Posterior cingulate gyrus (tissue), 11 donors: ENCODE measurements around the gene CLEC19A.
A peak's percentile ranks its signal among the peaks of the same experiment; 100 is the strongest.
"Not testable (repeated sequence)": the region's sequence is repeated elsewhere in the genome, so short reads cannot be mapped to it uniquely, and the experiment has no call there.

ENCODE experiments used
- DNase-seq, 10 donors: peaks; one replicate each; pipeline versions ENCODE4 v3.0.0 to v3.0.0-alpha.2; 2020 to 2021; ENCODE audit warnings: mixed read lengths in 3 of 10
- intact Hi-C: fragments of 100-400 bp; cut with DNase I; formaldehyde crosslinking; loops from one replicate; pipeline ENCODE4 v1.15.1; 2023

Gene CLEC19A

DNA sequence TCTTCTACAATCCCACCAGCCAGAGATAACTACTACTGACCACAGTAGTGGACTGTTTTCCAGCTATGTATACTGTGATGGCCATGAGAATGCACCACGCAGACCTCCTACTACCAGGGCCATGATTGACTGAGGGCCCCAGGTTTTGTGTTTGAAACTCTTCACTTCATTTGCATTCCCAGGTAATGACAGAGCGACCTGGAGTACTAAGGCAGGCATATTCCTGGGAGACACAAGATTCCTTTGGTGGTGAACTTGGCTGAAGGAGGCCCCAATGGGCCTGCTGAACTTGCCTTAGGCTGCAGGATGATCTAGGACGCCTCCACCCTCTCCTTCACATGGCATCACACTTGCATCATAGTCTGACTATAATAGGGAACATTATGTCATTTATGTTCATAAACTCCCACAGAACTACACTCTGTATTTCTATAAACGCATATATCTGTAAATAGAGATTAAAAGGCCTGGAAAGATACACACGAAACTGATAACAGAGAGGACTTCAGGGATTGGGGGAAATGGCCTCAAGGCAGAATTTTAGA lies 30.4 kb downstream of the CLEC19A start:
- intact Hi-C loops = no loop called here
- no peak for DNase-seq

DNA sequence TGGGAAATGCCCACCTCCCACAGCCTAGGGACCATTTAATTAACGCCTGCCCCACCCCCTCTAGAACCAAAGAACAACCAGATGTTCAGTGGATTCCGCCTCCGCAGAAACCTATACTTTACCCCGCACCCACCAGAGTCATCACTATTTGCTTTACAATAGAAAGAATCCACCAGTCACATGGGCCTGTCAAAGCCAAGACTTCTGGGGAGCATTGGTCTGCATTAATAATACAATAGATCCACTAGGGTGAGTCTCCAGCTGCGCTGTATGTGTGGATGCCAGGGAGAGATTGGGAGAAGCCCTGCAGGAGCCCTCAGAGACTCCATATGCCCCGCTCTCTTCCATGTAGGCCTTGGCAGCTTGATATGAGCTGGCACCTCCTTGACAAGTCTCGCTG lies 31.3 kb downstream of the CLEC19A start:
- intact Hi-C loops = no loop called here
- no peak for DNase-seq

DNA sequence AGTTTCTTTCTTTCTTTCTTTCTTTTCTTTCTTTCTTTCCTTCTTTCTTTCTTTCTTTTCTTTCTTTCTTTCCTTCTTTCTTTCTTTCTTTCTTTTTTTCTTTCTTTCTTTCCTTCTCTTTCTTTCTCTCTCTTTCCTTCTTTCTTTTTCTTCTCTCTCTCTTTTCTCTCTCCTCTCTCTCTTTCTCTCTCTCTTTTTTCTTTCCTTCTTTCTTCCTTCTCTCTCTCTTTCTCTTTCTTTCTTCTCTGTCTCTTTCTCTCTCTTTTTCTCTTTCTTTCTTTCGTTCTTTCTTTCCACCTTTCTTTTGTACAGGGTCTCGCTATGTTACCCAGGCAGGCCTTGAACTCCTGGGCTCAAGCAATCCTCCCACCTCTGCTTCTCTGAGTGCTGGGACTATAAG lies 35.7 kb downstream of the CLEC19A start:
- DNase-seq, intact Hi-C loops: not testable (repeated sequence)

DNA sequence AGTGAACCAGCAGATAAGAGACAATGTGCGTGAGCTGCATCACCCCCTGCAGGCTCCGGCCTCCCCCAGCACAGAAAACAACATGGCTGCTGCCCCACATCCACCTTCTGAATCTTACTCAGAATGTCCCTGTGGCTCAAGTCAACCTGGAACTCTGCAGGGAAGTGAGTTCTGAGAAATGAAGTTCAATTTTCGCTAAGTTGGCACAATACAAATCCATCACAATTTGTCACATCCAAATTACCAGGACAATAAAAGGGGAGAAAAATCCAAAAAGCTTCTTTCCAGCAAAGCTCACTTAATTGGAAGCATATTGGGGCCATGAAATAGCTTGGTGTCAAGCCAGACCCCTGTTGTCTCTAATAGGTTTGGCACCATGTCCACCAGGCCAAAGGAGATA lies 38.1 kb downstream of the CLEC19A start:
- DNase-seq = peak in 1 of 10 donors; percentile 66
- intact Hi-C loops = no loop called here

DNA sequence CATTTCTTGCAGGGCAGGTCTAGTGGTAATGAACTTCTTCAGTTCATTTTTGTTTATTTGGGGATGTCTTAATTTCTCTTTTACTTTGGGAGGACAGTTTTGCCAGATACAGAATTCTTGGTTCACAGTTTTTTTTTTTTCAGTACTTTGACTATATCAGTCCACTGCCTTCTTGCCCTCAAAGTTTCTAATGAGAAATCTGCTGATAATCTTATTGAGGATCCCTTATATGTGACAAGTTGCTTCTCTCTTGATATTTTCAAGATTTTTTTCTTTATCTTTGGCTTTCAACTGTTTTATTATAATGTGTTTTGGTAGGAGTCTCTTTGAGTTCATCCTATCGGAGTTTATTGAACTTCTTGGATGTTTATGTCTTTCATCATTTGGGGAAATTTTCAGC lies 42.8 kb downstream of the CLEC19A start:
- intact Hi-C loops = no loop called here
- DNase-seq = no peak

DNA sequence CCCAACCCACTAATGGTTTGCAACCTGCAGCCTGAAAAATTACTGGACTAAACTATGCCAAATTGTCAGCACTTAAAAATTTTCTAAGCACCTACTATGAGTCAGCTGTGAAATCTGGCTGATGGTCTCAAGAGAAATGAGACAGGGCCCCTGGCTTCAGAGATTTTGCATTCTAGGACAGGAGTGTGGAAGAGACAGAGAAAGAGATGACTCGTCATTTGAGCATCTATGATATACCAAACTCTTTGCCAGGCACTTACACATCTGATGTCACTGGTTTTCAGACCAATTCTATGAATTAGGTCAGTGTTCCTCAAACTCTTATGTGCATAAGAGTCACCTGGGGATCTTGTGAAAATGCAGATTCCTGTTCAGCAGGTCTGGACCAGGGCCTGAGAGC lies 44.4 kb downstream of the CLEC19A start:
- DNase-seq = no peak
- intact Hi-C loops = no loop called here

DNA sequence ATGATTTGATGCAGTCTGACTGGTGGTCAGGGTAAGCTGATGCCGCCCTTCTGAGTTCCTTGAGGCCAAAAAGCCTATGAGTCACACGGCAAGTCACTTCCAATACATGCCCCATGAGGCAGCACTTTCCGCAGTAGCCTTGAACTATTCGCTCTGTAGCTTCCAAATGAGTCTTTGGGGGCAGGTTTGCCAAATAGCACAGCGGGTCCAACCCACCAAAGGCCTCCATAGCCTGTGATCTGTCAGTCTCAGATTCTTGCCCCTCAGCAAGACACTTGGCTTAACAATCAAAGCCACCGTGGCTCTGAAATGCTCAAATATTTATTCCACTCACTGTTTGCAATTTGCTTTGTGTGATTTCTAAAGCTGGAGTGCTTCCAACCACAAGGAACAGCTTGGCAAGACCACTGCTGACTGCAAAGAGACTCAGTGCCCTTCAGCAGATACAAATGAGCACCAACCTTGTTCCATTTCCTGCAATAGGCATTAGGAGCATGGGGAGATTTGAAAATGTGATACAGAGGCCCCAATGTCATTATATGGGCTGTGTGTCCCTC lies 45.4 kb downstream of the CLEC19A start:
- peak in 4 of 10 donors; percentile 14 to 79 (median 20) for DNase-seq

DNA sequence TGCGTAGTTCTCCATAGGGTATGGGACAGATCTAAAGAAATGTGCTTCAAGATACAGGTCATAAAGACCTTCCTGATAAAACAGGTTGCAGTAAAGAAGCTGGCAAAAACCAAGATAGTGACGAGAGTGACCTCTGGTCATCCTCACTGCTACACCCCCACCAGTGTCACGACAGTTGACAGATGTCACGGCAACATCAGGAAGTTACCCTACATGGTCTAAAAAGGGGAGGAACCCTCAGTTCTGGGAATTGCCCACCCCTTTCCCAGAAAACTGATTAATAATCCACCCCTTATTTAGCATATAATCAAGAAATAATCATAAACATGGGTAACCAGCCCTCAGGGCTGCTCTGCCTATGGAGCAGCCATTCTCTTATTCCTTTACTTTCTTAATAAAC lies 46.3 kb downstream of the CLEC19A start:
- intact Hi-C loops = no loop called here
- DNase-seq = no peak

More for the DNA sequence above, 45.4 kb downstream of the CLEC19A start:
- intact Hi-C loops = no loop called here

DNA sequence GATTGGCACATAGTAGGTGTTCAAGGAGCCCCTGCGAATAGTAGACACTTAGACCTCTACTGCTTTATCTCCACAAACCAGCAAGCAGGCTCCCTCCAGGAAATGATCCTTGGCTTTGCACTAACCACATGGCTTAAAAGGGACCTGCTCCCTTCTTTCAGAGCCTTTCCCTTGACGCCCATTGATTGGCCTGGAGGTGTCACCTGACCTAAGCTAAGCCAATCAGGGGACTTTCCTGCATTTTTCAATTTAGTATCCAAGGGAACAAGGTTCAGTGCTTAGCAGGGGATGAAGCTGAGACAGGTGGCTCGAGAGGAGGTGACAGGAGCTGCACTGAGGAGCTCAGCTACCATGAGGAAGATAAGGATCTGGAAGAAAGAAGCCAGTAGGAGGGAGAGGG lies 52.8 kb downstream of the CLEC19A start:
- intact Hi-C loops = no loop called here
- peak in 1 of 10 donors; percentile 54 for DNase-seq

DNA sequence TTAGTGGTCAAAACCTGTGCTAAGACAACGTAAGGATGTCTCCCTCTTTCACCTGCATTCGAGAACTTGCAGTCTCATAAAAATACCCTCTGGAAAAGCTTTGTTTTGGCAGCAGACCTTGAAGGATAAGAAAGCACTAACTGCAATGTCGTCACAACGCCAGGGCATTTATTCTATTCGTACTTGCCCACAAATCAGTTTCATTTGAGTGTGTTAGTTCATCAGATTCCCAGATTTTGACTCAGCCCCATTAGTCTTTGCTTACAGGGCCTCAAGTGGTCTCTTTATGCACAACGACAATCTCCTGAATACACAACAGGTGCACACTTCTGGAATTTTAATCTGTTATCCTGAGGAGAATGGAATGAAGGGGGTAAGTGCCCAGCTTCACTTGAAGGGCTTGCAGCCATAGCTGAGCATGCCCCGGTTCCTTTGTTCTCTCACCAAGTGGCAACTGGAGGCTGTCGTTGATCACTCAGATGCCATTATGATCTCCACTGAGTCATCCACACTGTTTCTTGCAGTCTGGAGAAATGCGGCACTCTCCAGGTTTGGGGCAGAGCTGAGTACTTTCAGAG lies 58.8 kb downstream of the CLEC19A start:
- DNase-seq = peak in 1 of 10 donors; percentile 8
- intact Hi-C loops = no loop called here

DNA sequence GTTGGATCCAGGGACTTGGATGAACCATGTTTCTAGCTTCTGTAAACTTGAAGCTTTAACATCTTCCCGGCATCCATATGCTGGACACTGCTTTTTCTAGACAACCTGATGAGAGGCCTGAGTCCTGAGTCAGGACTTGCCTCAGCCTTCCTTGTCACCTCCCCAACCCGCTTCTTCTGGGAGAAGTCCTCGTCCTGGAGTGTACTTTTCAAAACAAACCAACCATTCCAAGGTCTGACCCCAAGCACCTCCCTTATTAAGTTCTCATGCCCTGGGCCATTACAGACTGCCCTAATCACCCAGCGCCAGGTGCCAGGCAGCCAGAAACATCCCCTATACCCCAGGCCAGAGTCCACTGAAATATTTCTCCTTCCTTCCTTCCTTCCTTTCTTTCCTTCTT lies 59.4 kb downstream of the CLEC19A start:
- intact Hi-C loops = no loop called here
- DNase-seq = peak in 1 of 10 donors; percentile 12

DNA sequence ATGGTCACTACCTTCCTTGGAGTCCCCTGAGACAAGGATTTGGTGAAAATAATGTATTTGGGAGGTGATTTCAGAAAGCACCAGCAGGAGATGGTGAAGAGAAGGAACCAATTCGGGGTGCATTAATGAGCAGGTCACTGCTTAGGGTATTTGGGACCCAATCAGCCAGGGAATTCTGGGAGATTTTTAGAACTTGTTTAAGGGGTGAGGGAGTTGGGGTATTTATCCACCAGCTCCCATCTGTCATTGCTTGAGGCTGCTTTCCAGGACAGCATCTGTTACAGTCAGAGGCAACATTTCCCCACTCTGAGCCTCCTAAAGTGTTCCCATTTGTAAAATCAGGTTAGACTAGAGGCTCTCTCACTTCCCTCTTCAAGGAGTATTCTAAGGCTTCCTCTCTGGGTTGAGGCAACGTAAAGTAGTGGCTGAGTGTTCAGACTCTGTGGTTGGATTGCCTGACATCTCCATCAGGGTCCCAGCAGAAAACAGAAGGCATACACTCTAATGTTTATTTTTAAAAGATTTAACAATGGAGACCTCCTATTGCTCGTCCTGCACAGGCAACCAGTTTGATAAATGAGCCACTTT lies 60.9 kb downstream of the CLEC19A start:
- DNase-seq = peak in 1 of 10 donors; percentile 2
- intact Hi-C loops = no loop called here

DNA sequence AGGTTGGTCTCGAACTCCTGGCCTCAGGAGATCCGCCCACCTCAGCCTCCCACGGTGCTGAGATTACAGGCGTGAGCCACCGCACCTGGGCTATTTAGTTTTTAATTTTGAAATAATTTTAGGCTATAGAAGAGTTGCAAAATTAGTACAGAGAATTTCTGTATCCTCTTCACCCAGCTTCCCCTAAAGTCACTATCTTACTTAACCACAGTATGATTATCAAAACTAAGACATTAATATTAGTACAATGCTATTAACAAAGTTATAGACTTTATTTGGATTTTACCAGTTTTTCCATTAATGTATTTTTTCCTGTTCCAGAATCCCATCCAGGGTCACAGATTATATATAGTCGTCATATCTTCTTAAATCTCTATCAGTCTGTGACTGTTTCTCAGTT lies 62.6 kb downstream of the CLEC19A start:
- intact Hi-C loops = no loop called here
- DNase-seq = peak in 1 of 10 donors; percentile 55

DNA sequence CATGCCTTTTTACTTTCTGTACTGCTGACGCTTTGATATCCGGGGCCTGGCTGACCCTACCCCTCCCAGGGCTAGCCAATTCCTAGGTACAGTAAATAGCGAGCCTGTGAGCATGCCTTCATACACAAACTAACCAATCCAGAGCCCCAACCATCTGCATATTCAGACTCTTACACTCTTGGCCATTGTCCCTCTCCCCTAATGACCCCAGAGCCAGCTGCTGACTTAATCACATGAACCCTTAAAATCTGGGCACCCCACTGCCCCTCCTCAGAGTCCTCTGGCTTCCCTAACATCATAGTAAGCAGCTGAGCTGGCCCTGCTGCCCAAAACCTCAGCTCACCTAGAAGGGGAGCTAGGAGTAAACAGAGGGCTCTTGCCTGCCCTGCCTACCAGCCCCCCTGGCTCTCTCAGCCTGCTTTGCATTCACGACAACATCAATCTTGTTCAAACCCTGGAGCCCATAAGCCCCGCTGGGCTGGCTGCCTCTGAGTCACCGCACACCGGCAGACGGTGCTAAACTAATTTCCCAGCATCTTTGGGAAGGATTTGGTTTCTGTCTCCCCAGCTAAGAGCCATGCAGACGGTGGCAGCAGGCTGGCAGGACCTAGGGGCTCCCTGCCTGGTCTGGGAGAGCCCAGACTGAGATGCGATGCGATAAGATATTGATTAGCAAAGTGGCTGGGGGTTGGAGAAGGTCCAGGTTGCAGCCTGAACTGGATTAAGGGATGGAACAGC lies 63.2 kb downstream of the CLEC19A start:
- peak in 5 of 10 donors; percentile 9 to 87 (median 30) for DNase-seq
- intact Hi-C loops = no loop called here

DNA sequence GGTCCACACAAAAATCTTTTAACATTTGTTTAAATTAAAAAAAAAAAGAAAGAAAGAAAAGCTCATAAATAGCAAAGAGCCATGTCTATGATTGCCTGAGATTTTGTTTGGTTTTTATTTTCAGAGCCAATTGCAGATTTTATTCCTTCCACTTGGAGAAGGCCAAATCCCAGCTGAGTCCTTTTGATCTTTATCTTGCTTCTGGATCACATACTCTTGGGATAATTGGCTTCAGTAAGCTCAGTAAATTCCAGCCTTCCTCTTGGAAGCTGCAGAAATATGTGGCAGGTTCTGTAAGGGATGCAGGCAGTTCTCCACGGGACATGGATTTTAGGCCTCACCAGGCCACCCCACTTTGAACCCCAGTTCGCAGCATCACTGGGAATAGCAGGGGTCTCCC lies 68.8 kb downstream of the CLEC19A start:
- intact Hi-C loops = no loop called here
- DNase-seq = peak in 1 of 10 donors; percentile 8

DNA sequence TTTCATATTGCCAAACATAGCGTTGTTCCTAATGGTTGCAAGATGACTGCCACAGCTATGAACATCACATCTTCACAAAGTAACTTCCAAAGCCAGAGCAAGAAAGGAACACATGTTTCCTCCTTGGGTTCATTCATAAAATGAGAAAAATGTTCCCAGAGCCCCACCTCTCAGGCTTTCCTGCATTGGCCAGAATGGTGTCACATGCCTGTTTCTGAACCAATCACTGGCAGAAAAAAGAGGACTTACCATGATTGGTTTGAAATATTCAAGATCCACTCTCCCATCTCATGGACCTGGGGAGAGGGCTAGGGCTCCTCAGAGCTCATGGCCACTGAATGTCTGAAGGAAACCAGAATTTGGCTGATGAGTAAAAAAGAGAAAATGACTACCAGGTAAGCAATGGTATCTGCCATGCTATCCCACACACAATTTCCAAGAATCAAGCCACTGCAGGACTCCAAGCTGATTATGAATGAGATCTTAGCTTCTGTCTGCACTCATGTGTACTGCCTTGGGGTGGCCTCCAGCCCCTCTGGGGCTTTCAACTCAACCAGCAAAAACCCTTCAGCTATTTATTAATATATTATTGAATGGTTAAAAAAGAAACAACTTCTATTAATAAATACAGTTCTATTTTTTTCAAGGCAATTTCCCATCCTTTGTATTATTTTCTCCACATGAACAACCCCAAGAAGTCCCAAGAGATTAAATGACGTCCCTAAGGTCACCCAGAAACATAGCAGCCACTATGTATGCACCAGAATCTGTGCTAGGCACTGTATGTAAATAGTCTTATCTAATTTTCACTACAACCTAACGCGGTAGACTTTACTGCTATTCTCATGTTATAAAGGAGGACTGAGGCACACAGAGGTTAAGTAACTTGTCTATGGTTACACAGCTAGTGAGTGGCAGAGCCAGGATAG lies 70.8 kb downstream of the CLEC19A start:
- peak in 1 of 10 donors; percentile 19 for DNase-seq
- intact Hi-C loops = no loop called here

DNA sequence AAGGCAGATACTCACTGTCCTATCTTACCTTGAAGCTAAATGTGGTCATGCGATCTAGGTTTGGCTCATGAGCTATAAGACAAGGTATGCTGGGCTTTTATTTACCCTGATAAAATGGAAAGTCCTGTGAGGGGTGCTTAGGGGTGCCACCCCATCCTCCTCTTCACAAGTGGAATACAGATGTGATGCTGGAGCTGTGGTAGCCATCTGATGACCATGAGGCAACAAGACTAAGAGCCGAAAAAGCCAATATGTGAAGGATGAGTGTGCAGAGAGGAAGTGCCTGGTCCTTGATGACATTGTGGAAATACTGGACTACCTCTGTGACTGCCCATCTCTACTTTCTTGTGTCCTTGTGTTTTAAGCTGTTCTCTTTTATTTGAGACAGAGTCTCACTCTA lies 74.0 kb downstream of the CLEC19A start:
- intact Hi-C loops = no loop called here
- peak in 1 of 10 donors; percentile 1 for DNase-seq
